MM.1S (cell line): ENCODE measurements around the gene ZNF506.

Source experiments
- DNase-seq: peaks from one replicate; pipeline ENCODE4 v3.0.0-alpha.2; 2015
- H2AFZ ChIP-seq: fragments of 300-600 bp; sonication (generic); 2 replicates; pipeline ENCODE4 v1.6.0; 2016; ENCODE audit warnings: antibody characterized with exemption, low read length
- H3F3A ChIP-seq: fragments of 300-600 bp; sonication (generic); 2 replicates; pipeline ENCODE4 v1.6.1; 2016; ENCODE audit warnings: mild to moderate bottlenecking, antibody characterized with exemption, low read length, moderate library complexity, mixed read lengths; ENCODE audit not compliant: insufficient read depth
- H3K27ac ChIP-seq: fragments of 300-600 bp; sonication (generic); 2 replicates; pipeline ENCODE4 v1.5.1; 2016; ENCODE audit warnings: mild to moderate bottlenecking, low read length
- H3K27me3 ChIP-seq: fragments of 300-600 bp; sonication (generic); replicated peaks from 2 replicates; pipeline ENCODE4 v1.6.0; 2016; ENCODE audit warnings: low read length; ENCODE audit not compliant: insufficient read depth
- H3K36me3 ChIP-seq: fragments of 300-600 bp; sonication (generic); replicated peaks from 2 replicates; pipeline ENCODE4 v1.6.1; 2016; ENCODE audit warnings: mild to moderate bottlenecking, low read length, mixed read lengths; ENCODE audit not compliant: insufficient read depth
- H3K4me1 ChIP-seq: fragments of 300-600 bp; sonication (generic); 2 replicates; pipeline ENCODE4 v1.6.1; 2016; ENCODE audit warnings: low read length, mixed read lengths
- H3K4me2 ChIP-seq: fragments of 300-600 bp; sonication (generic); 2 replicates; pipeline ENCODE4 v1.6.0; 2016; ENCODE audit warnings: low read depth, low read length
- H3K4me3 ChIP-seq: fragments of 300-600 bp; sonication (generic); 2 replicates; pipeline ENCODE4 v1.5.1; 2016; ENCODE audit warnings: low read length, mixed read lengths
- H3K79me2 ChIP-seq: fragments of 300-600 bp; sonication (generic); 2 replicates; pipeline ENCODE4 v1.6.1; 2016; ENCODE audit warnings: mixed run types, low read length, mixed read lengths
- H3K9ac ChIP-seq: fragments of 300-600 bp; sonication (generic); 2 replicates; pipeline ENCODE4 v1.6.1; 2016; ENCODE audit warnings: low read length, mixed read lengths
- H3K9me2 ChIP-seq: fragments of 300-600 bp; sonication (generic); replicated peaks from 2 replicates; pipeline ENCODE4 v1.6.1; 2016; ENCODE audit warnings: mild to moderate bottlenecking, low read length, mixed read lengths; ENCODE audit not compliant: insufficient read depth
- H3K9me3 ChIP-seq: fragments of 300-600 bp; sonication (generic); replicated peaks from 2 replicates; pipeline ENCODE4 v1.6.1; 2016; ENCODE audit warnings: mild to moderate bottlenecking, low read length, mixed read lengths; ENCODE audit not compliant: insufficient read depth
- H4K20me1 ChIP-seq: fragments of 300-600 bp; sonication (generic); 2 replicates; pipeline ENCODE4 v1.6.1; 2016; ENCODE audit warnings: mild to moderate bottlenecking, low read length, moderate library complexity, mixed read lengths; ENCODE audit not compliant: insufficient read depth
- EZH2 ChIP-seq: fragments of 300-600 bp; sonication (generic); optimal IDR thresholded peaks from 2 replicates; pipeline ENCODE3; 2017; ENCODE audit warnings: low read depth, mild to moderate bottlenecking, antibody characterized with exemption, low read length, mixed read lengths
- EZH2phosphoT487 ChIP-seq: fragments of 300-600 bp; sonication (generic); IDR thresholded peaks from 2 replicates; pipeline ENCODE4 v1.6.1; 2018; ENCODE audit warnings: antibody characterized with exemption, low read length
- TF ChIP-seq, protein P1 (sequence below): fragments of 300-600 bp; sonication (generic); IDR thresholded peaks from 2 replicates; pipeline ENCODE4 v1.5.1; 2016; ENCODE audit warnings: antibody characterized with exemption, low read length, mixed read lengths

The ZNF506 gene

GRCh38 chr19:19748249-19748938, 73.2 kb downstream of the ZNF506 start:
- no peak for DNase-seq
- Histone ChIP-seq H3K9me2 (no peaks in the 10 kb centered on the region), H3K27me3 (no peaks in the 10 kb centered on the region), H3K36me3 (no peaks in the 10 kb centered on the region), H3K9me3 (no peaks in the 10 kb centered on the region), H3K4me1 (no peaks in the 10 kb centered on the region), H3K79me2 (no peaks in the 10 kb centered on the region), H4K20me1 (no peaks in the 10 kb centered on the region), H3K9ac (no peak overlapping the region), H3F3A (no peaks in the 10 kb centered on the region), H3K4me3 (no peak overlapping the region), H3K4me2 (no peak overlapping the region), H2AFZ (no peak overlapping the region), H3K27ac (no peak overlapping the region)
- TF ChIP-seq EZH2phosphoT487 (no peak), EZH2 (no peak)
- TF ChIP-seq, protein P1, sequence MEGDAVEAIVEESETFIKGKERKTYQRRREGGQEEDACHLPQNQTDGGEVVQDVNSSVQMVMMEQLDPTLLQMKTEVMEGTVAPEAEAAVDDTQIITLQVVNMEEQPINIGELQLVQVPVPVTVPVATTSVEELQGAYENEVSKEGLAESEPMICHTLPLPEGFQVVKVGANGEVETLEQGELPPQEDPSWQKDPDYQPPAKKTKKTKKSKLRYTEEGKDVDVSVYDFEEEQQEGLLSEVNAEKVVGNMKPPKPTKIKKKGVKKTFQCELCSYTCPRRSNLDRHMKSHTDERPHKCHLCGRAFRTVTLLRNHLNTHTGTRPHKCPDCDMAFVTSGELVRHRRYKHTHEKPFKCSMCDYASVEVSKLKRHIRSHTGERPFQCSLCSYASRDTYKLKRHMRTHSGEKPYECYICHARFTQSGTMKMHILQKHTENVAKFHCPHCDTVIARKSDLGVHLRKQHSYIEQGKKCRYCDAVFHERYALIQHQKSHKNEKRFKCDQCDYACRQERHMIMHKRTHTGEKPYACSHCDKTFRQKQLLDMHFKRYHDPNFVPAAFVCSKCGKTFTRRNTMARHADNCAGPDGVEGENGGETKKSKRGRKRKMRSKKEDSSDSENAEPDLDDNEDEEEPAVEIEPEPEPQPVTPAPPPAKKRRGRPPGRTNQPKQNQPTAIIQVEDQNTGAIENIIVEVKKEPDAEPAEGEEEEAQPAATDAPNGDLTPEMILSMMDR: no peak

DNA sequence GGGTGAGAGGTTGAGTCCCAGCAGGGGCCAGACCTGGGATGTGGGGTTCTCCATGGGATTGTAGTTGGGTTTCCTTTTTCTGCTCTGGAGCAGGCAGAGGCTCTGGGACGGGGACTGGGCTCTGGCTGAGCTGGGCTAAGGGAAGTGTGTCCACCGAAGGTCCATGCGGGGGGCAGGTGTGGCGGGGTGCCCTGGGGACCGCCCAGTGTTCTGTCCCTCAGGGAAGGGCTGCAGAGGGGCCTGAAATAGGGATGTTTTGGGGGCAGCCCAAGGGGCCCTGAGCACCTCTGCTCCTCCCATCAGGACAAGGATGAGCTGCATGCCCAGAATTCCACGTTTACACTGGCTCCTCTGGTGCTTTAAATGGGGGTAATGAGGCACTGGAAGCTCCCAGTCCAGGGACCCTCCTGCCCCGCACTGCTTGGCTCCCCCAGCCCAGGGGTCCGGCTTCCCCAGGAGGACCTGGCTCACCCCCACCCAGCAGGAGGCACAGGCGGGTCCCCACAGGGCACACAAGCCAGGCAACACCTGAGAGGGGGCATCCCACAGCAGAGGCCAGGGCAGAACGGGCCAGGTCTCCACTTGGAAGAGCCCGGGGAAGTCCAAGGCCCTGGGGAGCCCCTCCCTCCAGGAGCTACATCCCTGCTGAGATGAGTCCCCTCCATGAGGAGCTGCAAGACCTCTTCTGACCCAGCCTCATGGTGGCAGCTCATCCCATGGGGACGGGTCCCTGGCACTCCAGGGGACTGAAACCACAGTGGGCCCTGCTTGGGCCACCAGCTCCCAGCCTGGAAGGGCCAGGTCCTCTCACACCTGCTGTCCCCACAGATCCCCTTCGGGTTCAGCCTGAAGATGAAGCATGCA, 74.0 kb downstream of the ZNF506 start:
- Histone ChIP-seq H3K9me2 (no peaks in the 10 kb centered on the region), H4K20me1 (no peaks in the 10 kb centered on the region), H3K4me3 (no peak overlapping the region), H3K36me3 (no peaks in the 10 kb centered on the region), H3K9me3 (no peaks in the 10 kb centered on the region), H3K79me2 (no peaks in the 10 kb centered on the region), H3K27ac (no peak overlapping the region), H2AFZ (no peak overlapping the region), H3K4me1 (no peaks in the 10 kb centered on the region), H3K27me3 (no peaks in the 10 kb centered on the region), H3K4me2 (no peak overlapping the region), H3K9ac (no peak overlapping the region), H3F3A (no peaks in the 10 kb centered on the region)
- no peak for DNase-seq
- TF ChIP-seq EZH2: no peak
- TF ChIP-seq EZH2phosphoT487: no peak
- TF ChIP-seq, protein P1: no peak

- H3K27ac ChIP-seq: no peak overlapping the region
- H3K4me3 ChIP-seq: no peak overlapping the region
- no peaks in the 10 kb centered on the region for H3K79me2 ChIP-seq
- no peak overlapping the region for H3K4me2 ChIP-seq
- no peak for DNase-seq
- TF ChIP-seq EZH2 (no peak), EZH2phosphoT487 (no peak)
- H3F3A ChIP-seq: no peaks in the 10 kb centered on the region
- no peak overlapping the region for H3K9ac ChIP-seq
- H3K9me2 ChIP-seq: no peaks in the 10 kb centered on the region
- no peak overlapping the region for H2AFZ ChIP-seq
- no peaks in the 10 kb centered on the region for H3K27me3 ChIP-seq
- no peaks in the 10 kb centered on the region for H3K9me3 ChIP-seq
- no peaks in the 10 kb centered on the region for H3K4me1 ChIP-seq
- no peaks in the 10 kb centered on the region for H3K36me3 ChIP-seq
- no peaks in the 10 kb centered on the region for H4K20me1 ChIP-seq
Measured at GRCh38 chr19:19746286-19747213, 75.0 kb downstream of the ZNF506 start.
